GM13976 (cell line): ENCODE results near the gene BRIP1.

ENCODE experiments used
- DNase-seq: peaks from one replicate; pipeline ENCODE4 v3.0.0; 2012; ENCODE audit warnings: low spot score
- CTCF ChIP-seq: IDR thresholded peaks from 2 replicates; pipeline ENCODE4 v1.5.1; 2012; ENCODE audit warnings: borderline replicate concordance, mild to moderate bottlenecking; ENCODE audit not compliant: insufficient read depth; ENCODE audit errors: extremely low read depth, missing control alignments, control extremely low read depth
- in situ Hi-C: fragments of 300-500 bp; cut with MboI; formaldehyde crosslinking; loops from one replicate; pipeline ENCODE4 v1.12.0; 2022; ENCODE audit warnings: low sequenced_read_pairs, mixed read lengths, inconsistent platforms; ENCODE audit not compliant: unreplicated experiment

BRIP1 gene

GRCh38 chr17:61717352-61717751 lies 146.0 kb downstream of the BRIP1 start:
- in situ Hi-C loops: no loop called here
- no peak for DNase-seq
- no peak for TF ChIP-seq CTCF

GRCh38 chr17:61716225-61716829 lies 147.0 kb downstream of the BRIP1 start:
- in situ Hi-C loops: no loop called here
- no peak for DNase-seq
- no peak for TF ChIP-seq CTCF

DNA sequence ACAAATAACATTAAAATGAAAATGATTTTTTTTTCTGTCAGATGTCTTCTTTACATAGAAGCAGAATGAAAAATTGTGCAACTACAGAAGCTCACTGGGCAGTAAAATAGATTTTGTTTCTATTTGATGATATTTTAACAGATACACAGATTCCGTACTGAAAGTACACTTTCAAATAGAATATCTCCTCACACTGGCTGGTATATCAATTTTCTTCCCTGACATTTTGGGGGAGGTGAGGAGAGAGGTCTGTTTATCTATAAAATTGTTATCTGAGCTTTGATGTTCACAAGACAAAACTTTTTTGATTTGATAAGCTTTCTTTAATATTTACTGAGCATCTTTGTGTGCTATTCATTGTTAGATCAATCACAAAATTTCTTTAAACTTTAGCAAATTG lies 148.0 kb downstream of the BRIP1 start:
- in situ Hi-C loops: no loop called here
- no peak for TF ChIP-seq CTCF

DNA sequence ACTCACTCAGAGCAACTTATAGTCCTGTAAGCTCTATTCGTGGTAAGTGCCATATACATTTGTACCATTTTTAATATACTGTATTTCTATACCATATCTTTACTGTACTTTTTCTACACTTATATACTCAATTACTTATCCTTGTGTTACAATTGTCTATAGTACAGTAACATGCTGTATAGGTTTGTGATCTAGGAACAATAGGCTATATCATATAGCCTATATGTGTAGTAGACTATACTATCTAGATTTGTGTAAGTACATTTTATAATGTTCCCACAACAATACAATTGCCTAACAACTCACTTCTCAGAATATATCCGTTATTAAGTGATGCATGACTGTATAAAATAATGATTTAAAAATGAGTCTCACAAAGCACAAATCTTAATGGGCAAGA lies 149.0 kb downstream of the BRIP1 start:
- no peak for DNase-seq
- in situ Hi-C loops: no loop called here
- no peak for TF ChIP-seq CTCF

More for the DNA sequence above, 148.0 kb downstream of the BRIP1 start:
- no peak for DNase-seq

GRCh38 chr17:61713035-61713434 lies 150.3 kb downstream of the BRIP1 start:
- TF ChIP-seq CTCF: no peak
- in situ Hi-C loops: no loop called here
- DNase-seq: no peak

GRCh38 chr17:61710546-61710945 lies 152.8 kb downstream of the BRIP1 start:
- in situ Hi-C loops: no loop called here
- DNase-seq: no peak

More at GRCh38 chr17:61710546-61710945, 152.8 kb downstream of the BRIP1 start:
- TF ChIP-seq CTCF: no peak
